ENCODE data around the gene FYN. TPM values are rescaled to one million over a fixed set of nuclear protein-coding genes. Genes with fewer than 3 reads are reported as not detected.

Gene FYN
- total and polyA plus RNA-seq, 2 of the 13 experiments (the other 11 are each of a cell fraction or from before 2014, with no cell fraction given): 15.5 to 24.6 TPM

DNA sequence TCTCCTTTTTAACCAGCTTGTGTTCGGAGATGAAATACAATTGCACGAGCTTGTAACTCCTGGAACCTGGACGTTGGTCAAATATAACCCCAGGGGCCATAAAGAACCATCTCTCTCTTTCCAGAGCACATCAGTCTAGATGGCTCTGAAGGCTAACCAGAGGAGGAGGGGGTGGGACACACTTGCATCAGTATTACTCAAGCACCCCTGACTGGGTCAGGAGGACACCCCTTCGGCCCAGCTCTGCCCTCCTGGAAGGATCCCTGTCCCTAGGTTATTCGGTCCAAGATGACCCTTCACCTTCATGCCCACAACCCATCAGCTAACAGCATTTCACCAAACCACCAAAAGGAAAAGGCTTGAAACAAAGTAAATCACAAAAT is 67.1 kb downstream of the FYN start:
- H2AFZ ChIP-seq (ENCODE audit: low read length): no peak overlapping the region
- H3K27me3 ChIP-seq (ENCODE audit: control insufficient read depth in 1 of 2, insufficient read depth in 2 of 2, low read length in 2 of 2): no peaks in the 10 kb centered on the region
- H3K9ac ChIP-seq (ENCODE audit: insufficient read depth, low read depth, low read length): no peak overlapping the region
- TF ChIP-seq TBX2 (CRISPR knock-in tag; IDR thresholded peaks at IDR 0.05; ENCODE audit: borderline replicate concordance) (no peak), ZC3H13 (CRISPR knock-in tag; IDR thresholded peaks at IDR 0.05) (no peak), ELF1 (CRISPR knock-in tag; IDR thresholded peaks at IDR 0.05) (no peak), ZNF256 (CRISPR knock-in tag; conservative IDR thresholded peaks at IDR 0.05) (no peak), ZNF678 (CRISPR knock-in tag; IDR thresholded peaks at IDR 0.05) (no peak), RARG (CRISPR knock-in tag; IDR thresholded peaks at IDR 0.05; ENCODE audit: low read depth) (no peak), SALL1 (CRISPR knock-in tag; IDR thresholded peaks at IDR 0.05) (no peak), SRY (CRISPR knock-in tag; IDR thresholded peaks at IDR 0.05) (no peak), ZNF101 (CRISPR knock-in tag; IDR thresholded peaks at IDR 0.05; ENCODE audit: borderline replicate concordance, low read depth) (no peak), STAG1 (CRISPR knock-in tag; IDR thresholded peaks at IDR 0.05) (no peak), PAWR (CRISPR knock-in tag; IDR thresholded peaks at IDR 0.05; ENCODE audit: borderline replicate concordance) (no peak), TAF15 (IDR thresholded peaks at IDR 0.05; ENCODE audit: low read depth, low read length, poor library complexity, severe bottlenecking) (no peak), ZKSCAN8 (CRISPR knock-in tag; IDR thresholded peaks at IDR 0.05; ENCODE audit: borderline replicate concordance) (no peak), ZNF589 (CRISPR knock-in tag; conservative IDR thresholded peaks at IDR 0.05) (no peak), GATAD2A (CRISPR knock-in tag; IDR thresholded peaks at IDR 0.05) (no peak), NR2C2 (CRISPR knock-in tag; IDR thresholded peaks at IDR 0.05; ENCODE audit: borderline replicate concordance) (no peak), EEA1 (CRISPR knock-in tag; IDR thresholded peaks at IDR 0.05; ENCODE audit: borderline replicate concordance) (no peak)
- TF ChIP-seq, protein P1, sequence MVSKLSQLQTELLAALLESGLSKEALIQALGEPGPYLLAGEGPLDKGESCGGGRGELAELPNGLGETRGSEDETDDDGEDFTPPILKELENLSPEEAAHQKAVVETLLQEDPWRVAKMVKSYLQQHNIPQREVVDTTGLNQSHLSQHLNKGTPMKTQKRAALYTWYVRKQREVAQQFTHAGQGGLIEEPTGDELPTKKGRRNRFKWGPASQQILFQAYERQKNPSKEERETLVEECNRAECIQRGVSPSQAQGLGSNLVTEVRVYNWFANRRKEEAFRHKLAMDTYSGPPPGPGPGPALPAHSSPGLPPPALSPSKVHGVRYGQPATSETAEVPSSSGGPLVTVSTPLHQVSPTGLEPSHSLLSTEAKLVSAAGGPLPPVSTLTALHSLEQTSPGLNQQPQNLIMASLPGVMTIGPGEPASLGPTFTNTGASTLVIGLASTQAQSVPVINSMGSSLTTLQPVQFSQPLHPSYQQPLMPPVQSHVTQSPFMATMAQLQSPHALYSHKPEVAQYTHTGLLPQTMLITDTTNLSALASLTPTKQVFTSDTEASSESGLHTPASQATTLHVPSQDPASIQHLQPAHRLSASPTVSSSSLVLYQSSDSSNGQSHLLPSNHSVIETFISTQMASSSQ (IDR thresholded peaks at IDR 0.05; ENCODE audit: low read depth): no peak
- TF ChIP-seq, protein P1 (CRISPR knock-in tag; IDR thresholded peaks at IDR 0.05; ENCODE audit: borderline replicate concordance): no peak
- H4K20me1 ChIP-seq (ENCODE audit: insufficient read depth, low read length): no peaks in the 10 kb centered on the region
- no peaks in the 10 kb centered on the region for H3K79me2 ChIP-seq (ENCODE audit: insufficient read depth, low read length)
- intact Hi-C loops (cut with micrococcal nuclease; ENCODE audit: unreplicated experiment) (no loop called here), in situ Hi-C loops (cut with HindIII; ENCODE audit: extremely low pct_ligation_motif_present, low pct_unique_long_range_greater_than_20kb) (no loop called here)
- no peak for FAIRE-seq
- H3K4me2 ChIP-seq (ENCODE audit: low read depth, low read length): no peak overlapping the region
- no peak for ATAC-seq
- no peak for DNase-seq (ENCODE audit: low spot score)
- no peak overlapping the region for H3K4me3 ChIP-seq (replicated peaks in 1 of 3; ENCODE audit: insufficient read depth in 1 of 3, low read depth in 2 of 3, low read length in 3 of 3)
- POLR2A ChIA-PET: no interaction called here
- H3K36me3 ChIP-seq (replicated peaks in 1 of 2; ENCODE audit: control insufficient read depth in 1 of 2, insufficient read depth in 2 of 2, low read length in 2 of 2): no peaks in the 10 kb centered on the region
- WGBS (ENCODE audit: low lambda C conversion rate): 56% methylated on average over 5 of the region's 5 CpGs
- no peaks in the 10 kb centered on the region for H3K4me1 ChIP-seq (ENCODE audit: insufficient read depth, low read length)
- H3K9me3 ChIP-seq (ENCODE audit: low read length): no peaks in the 10 kb centered on the region
- H3K27ac ChIP-seq (ENCODE audit: extremely low read length, insufficient read depth, low read length): no peak overlapping the region
- no TSS peak for BruUV-seq (replicated peaks)
- CTCF ChIA-PET (ENCODE audit: low intra/inter-chr PET ratio, low total read pairs): no interaction called here

All from HepG2 (cell line).